CD4-positive, alpha-beta T cell treated with Interleukin-2 at 100 ng/mL for 4 hours (primary cell): ENCODE measurements around the gene RAET1E.
"Not testable (repeated sequence)": the region's sequence is repeated elsewhere in the genome, so short reads cannot be mapped to it uniquely, and the experiment has no call there.

Experiments used
- DNase-seq: peaks from one replicate; pipeline ENCODE4 v3.0.0-alpha.2; 2020; ENCODE audit warnings: low spot score

The RAET1E gene

GRCh38 chr6:149897855-149898744 lies at the start of gene RAET1E:
Gene RAET1E (minus strand): TSS chr6:149898113. CDS start chr6:149890901, 7,212 bp downstream.
- no peak for DNase-seq

GRCh38 chr6:149947533-149947932 lies 49.6 kb upstream of the RAET1E start:
- DNase-seq: not testable (repeated sequence)

- not testable (repeated sequence) for DNase-seq
Observed at GRCh38 chr6:149946631-149947030, 48.7 kb upstream of the RAET1E start.

GRCh38 chr6:149945276-149945675 lies 47.4 kb upstream of the RAET1E start:
- DNase-seq: not testable (repeated sequence)

- DNase-seq: not testable (repeated sequence)
Observed at GRCh38 chr6:149943321-149943720, 45.4 kb upstream of the RAET1E start.

GRCh38 chr6:149942461-149942829 lies 44.5 kb upstream of the RAET1E start:
- DNase-seq: no peak

GRCh38 chr6:149941583-149942460 lies 43.9 kb upstream of the RAET1E start, which contains the start of gene ULBP2:
Gene ULBP2 (plus strand): TSS chr6:149942014. CDS start chr6:149942073, 59 bp downstream.
- peak; percentile 94 for DNase-seq

GRCh38 chr6:149940672-149940982 lies 42.7 kb upstream of the RAET1E start:
- no peak for DNase-seq

GRCh38 chr6:149939909-149940671 lies 42.2 kb upstream of the RAET1E start:
- no peak for DNase-seq

GRCh38 chr6:149939356-149939648 lies 41.4 kb upstream of the RAET1E start:
- DNase-seq: no peak

GRCh38 chr6:149938571-149939355 lies 40.9 kb upstream of the RAET1E start:
- DNase-seq: peak; percentile 52

GRCh38 chr6:149938013-149938570 lies 40.2 kb upstream of the RAET1E start:
- DNase-seq: not testable (repeated sequence)

GRCh38 chr6:149936743-149937142 lies 38.8 kb upstream of the RAET1E start:
- no peak for DNase-seq

GRCh38 chr6:149935668-149936067 lies 37.8 kb upstream of the RAET1E start:
- no peak for DNase-seq

- no peak for DNase-seq
Observed at GRCh38 chr6:149935246-149935645, 37.3 kb upstream of the RAET1E start.

- DNase-seq: peak; percentile 83
Observed at GRCh38 chr6:149934249-149935156, 36.6 kb upstream of the RAET1E start.

- DNase-seq: no peak
Observed at GRCh38 chr6:149933461-149933860, 35.5 kb upstream of the RAET1E start.

- DNase-seq: no peak
Observed at GRCh38 chr6:149933036-149933435, 35.1 kb upstream of the RAET1E start.

GRCh38 chr6:149931501-149931900 lies 33.6 kb upstream of the RAET1E start:
- DNase-seq: no peak

GRCh38 chr6:149929422-149929821 lies 31.5 kb upstream of the RAET1E start:
- no peak for DNase-seq
